GM19467 (cell line): ENCODE measurements around the gene ANKS1A.

ENCODE experiments used
- ATAC-seq: cut with Tn5 transposase; IDR thresholded peaks from one replicate; pipeline ENCODE4 v1.9.1; 2021; ENCODE audit warnings: mild to moderate bottlenecking, moderate library complexity; ENCODE audit not compliant: unreplicated experiment

ANKS1A gene

DNA sequence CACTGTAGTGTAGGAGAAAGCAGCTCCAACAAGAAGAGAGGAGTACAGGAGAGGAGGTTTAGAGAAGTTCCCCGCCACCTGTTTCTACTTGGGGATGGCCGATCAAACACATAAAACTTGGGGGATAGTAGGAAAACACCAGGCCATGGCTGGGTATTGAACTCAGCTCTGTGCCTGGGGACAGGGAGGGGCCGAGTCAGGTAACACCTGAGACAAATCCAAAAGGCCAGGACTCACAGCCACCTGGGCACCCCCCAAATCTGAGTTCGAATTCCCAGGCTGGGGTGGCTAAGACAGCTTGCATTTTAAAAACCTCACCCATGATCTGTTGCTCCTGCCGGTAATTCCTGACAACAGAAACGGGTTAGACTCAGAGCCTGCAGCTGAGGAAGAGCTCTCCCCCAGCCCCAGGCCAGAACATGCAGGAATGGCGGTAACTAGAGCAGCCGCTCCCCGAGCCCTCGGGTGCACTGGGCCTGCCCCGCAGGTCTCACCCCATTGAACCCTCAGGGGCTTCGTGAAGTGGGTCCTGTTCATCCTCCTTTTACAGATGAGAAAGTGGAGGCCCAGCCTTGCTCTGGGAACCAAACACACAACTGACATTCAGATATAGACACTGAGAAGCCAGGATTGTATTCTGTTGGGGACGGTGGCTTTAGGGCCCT, 191.1 kb downstream of the ANKS1A start:
- ATAC-seq = no peak

DNA sequence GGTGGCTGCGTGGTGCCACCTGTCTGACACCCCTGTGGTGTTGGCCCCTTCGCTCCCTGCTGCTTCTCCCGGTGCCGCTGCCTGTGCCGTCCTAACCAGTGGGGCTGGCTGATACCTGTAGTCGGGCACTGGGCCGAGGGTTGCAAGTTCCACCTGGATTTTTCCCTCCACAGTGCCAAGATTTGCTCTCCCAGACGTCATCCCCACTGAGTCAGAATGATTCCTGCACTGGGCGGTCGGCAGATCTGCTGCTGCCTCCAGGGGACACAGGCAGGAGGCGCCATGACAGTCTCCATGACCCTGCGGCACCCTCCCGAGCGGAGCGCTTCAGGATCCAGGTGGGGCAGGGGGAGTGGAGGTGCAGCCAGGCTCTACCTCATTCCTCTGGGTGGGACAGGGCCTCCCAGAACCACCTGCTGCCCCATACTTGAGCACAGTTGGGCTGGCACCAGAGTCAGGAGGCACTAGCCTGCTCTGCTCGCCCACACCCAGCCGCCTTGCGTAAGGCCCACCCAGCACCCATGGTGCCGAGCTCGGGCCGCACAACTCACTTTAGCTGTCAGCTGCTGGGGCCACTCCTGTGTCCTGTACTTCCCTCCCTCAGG, 191.9 kb downstream of the ANKS1A start:
- no peak for ATAC-seq

- no peak for ATAC-seq
These were observed 192.4 kb downstream of the ANKS1A start for GRCh38 chr6:35081426-35081851.

DNA sequence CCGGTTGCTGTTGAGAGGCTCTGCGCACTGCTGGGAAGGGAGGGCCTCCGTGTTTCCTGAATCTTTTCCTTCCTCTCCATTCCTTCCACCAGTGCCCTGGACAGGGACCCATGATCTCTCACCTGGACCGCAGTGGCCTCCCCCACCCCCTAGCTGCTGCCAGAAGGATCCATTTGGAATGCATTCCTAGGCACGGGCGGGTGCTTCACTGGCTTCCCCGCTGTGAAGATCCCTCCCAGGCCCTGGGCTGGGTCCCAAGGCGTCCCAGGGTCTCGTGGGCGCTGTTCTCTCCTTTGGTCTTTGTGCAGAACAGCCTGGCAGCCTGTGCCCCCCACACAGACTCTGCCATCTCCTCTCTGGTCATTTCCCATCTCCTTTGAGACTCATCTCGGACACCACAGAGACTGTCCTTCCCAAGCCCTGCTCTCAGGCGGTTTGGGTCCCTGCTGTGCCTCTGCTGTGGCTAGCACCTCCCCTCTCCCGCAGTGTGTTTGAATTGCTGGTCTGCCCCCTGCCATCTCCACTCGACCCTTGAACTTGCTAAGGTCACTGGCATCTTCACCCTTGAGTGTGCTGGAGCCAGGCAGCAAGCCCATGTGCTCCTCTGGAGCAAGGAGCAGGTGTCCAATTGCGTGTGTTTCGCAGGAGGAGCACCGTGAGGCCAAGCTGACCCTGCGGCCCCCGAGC, 193.1 kb downstream of the ANKS1A start:
- ATAC-seq = no peak

GRCh38 chr6:35082733-35083403, 193.8 kb downstream of the ANKS1A start:
- ATAC-seq = no peak

GRCh38 chr6:35083507-35083906, 194.5 kb downstream of the ANKS1A start:
- no peak for ATAC-seq

DNA sequence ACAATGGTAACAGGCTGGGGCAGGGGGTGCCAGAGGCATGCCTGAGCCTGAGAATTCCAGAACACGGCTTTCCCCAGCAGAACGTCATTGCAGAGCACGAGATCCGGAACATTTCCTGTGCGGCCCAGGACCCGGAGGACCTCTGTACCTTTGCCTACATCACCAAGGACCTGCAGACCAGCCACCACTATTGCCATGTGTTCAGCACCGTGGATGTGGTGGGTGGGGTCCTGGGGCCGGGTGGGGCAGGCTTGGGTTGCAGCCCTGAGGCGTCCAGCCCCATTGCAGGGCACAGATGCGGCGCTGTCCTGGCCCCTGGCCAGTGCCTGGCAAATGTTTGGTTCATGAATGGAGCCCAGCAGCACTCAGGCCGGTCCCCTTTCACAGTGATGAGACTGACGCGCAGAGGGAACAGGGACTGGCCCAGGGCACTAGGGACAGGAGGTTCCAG, 195.0 kb downstream of the ANKS1A start:
- no peak for ATAC-seq

- ATAC-seq = no peak
These were observed 195.6 kb downstream of the ANKS1A start for GRCh38 chr6:35084511-35085203.

- no peak for ATAC-seq
These were observed 196.6 kb downstream of the ANKS1A start for GRCh38 chr6:35085359-35086281.

- ATAC-seq = no peak
These were observed 197.2 kb downstream of the ANKS1A start for GRCh38 chr6:35086282-35086632.

- no peak for ATAC-seq
These were observed 197.7 kb downstream of the ANKS1A start for GRCh38 chr6:35086636-35087360.

DNA sequence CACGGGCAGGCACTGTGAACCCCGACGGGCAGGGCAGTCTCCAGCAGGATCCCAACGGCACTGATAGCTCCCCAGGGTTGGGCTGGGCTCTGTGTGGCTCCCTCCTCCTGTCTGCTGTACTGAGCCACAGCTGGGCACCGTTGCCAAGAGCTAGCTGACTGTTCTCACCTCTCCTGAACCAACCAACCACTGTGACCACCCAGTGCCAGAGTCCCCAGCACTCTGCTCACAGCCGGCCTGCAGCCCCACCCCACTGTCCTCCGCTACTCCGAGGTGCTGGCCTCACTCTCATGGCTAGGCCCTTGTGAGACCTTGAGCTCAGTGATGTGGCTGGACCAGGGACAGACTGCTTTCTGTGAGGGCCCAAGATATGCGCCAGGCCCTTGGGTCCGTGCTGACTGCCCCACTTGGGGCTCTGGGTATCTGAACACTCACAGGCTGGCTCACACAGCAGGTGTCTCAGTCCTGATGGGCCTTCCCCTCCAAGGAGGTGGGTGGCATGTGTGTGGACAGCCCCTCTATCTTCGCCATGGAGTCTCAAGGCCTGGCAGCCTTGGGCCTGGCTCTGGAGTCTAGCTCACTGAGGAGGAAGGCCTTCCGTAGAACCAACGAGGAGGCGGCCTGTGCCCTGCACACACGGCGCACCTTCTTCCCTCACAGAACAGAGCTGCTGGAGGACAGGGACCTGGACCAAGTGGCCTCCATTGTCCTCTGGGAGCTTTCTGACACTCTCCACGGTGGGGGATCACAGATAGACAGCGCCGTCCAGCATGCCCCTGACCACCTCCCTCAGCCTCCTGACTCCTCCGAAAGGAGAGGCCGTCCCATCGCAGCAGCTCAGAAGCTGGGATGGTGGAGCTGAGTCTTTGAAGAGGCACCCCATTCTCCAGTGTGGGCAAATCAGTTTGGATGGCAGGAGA, 198.6 kb downstream of the ANKS1A start:
- no peak for ATAC-seq

GRCh38 chr6:35088281-35089215, 199.5 kb downstream of the ANKS1A start:
- no peak for ATAC-seq

GRCh38 chr6:35089216-35089934, 200.3 kb downstream of the ANKS1A start:
- ATAC-seq = no peak

GRCh38 chr6:35089935-35090505, 201.0 kb downstream of the ANKS1A start:
- ATAC-seq = no peak

GRCh38 chr6:35090734-35091133, 201.7 kb downstream of the ANKS1A start:
- ATAC-seq = no peak
